Measurements from ENCODE around the gene COL18A1. TPM values are rescaled to one million over a fixed set of nuclear protein-coding genes. Genes with fewer than 3 reads are reported as not detected.

The COL18A1 gene
- polyA plus RNA-seq, 1 donor (not counting 4 experiments of a cell fraction or from before 2014, with no cell fraction given), result 13.0 TPM

GRCh38 chr21:45472445-45473365, 67.7 kb downstream of the COL18A1 start:
- no peak for TF ChIP-seq CTCF (optimal IDR thresholded peaks at IDR 0.05 in 1 of 3, IDR thresholded peaks at IDR 0.05 in 1 of 3, conservative IDR thresholded peaks at IDR 0.05 in 1 of 3; ENCODE audit: extremely low read depth in 1 of 3, insufficient read depth in 2 of 3, low read length in 3 of 3)
- TF ChIP-seq EZH2 (IDR thresholded peaks at IDR 0.05; ENCODE audit: low read length), result no peak
- no peaks in the 10 kb centered on the region for H4K20me1 ChIP-seq (ENCODE audit: control insufficient read depth, extremely low read depth, insufficient read depth, low read length)

GRCh38 chr21:45473496-45474322, 68.7 kb downstream of the COL18A1 start:
- dilution Hi-C loops (cut with MboI; ENCODE audit: extremely low pct_ligation_motif_present, low sequenced_read_pairs), result no loop called here
- no peak overlapping the region for H3K27ac ChIP-seq (ENCODE audit: control insufficient read depth, insufficient read depth, low read length)

More at GRCh38 chr21:45472445-45473365, 67.7 kb downstream of the COL18A1 start:
- H3K4me3 ChIP-seq (ENCODE audit: control insufficient read depth in 2 of 3, extremely low read depth in 1 of 3, insufficient read depth in 2 of 3, low read depth in 1 of 3, low read length in 3 of 3), result no peak overlapping the region
- dilution Hi-C loops (cut with MboI; ENCODE audit: extremely low pct_ligation_motif_present, low sequenced_read_pairs), result no loop called here
- peaks cover 3 to 8% of the 10 kb centered on the region in 2 experiments for H3K36me3 ChIP-seq (ENCODE audit: control insufficient read depth in 2 of 2, extremely low read depth in 1 of 2, insufficient read depth in 2 of 2, low read length in 2 of 2)
- no peaks in the 10 kb centered on the region for H3K9me3 ChIP-seq (ENCODE audit: control insufficient read depth, low read depth, low read length)
- FAIRE-seq (no peak), DNase-seq (ENCODE audit: low read depth, low spot score) (no peak)
- H3K79me2 ChIP-seq (ENCODE audit: control insufficient read depth, insufficient read depth, low read length), result no peaks in the 10 kb centered on the region
- no peaks in the 10 kb centered on the region for H3K9me1 ChIP-seq (ENCODE audit: control insufficient read depth, extremely low read depth, insufficient read depth, low read length)
- H2AFZ ChIP-seq (ENCODE audit: control insufficient read depth, low read length), result no peak overlapping the region
- H3K4me2 ChIP-seq (ENCODE audit: control insufficient read depth, extremely low read depth, insufficient read depth, low read depth, low read length), result no peak overlapping the region
- H3K4me1 ChIP-seq (ENCODE audit: control insufficient read depth, extremely low read depth, insufficient read depth, low read length), result peaks cover 22% of the 10 kb centered on the region
- H3K27me3 ChIP-seq (ENCODE audit: control insufficient read depth, extremely low read depth, insufficient read depth, low read length), result no peaks in the 10 kb centered on the region
- H3K27ac ChIP-seq (ENCODE audit: control insufficient read depth, insufficient read depth, low read length), result no peak overlapping the region
- no peak overlapping the region for H3K9ac ChIP-seq (ENCODE audit: control insufficient read depth, extremely low read depth, insufficient read depth, low read length)

More at GRCh38 chr21:45473496-45474322, 68.7 kb downstream of the COL18A1 start:
- no peak overlapping the region for H3K4me2 ChIP-seq (ENCODE audit: control insufficient read depth, extremely low read depth, insufficient read depth, low read depth, low read length)
- TF ChIP-seq EZH2 (IDR thresholded peaks at IDR 0.05; ENCODE audit: low read length) (no peak), CTCF (optimal IDR thresholded peaks at IDR 0.05 in 1 of 3, IDR thresholded peaks at IDR 0.05 in 1 of 3, conservative IDR thresholded peaks at IDR 0.05 in 1 of 3; ENCODE audit: extremely low read depth in 1 of 3, insufficient read depth in 2 of 3, low read length in 3 of 3) (no peak)
- H2AFZ ChIP-seq (ENCODE audit: control insufficient read depth, low read length), result no peak overlapping the region
- no peaks in the 10 kb centered on the region for H3K9me1 ChIP-seq (ENCODE audit: control insufficient read depth, extremely low read depth, insufficient read depth, low read length)
- H3K4me1 ChIP-seq (ENCODE audit: control insufficient read depth, extremely low read depth, insufficient read depth, low read length), result peaks cover 22% of the 10 kb centered on the region
- FAIRE-seq, result no peak
- no peak overlapping the region for H3K4me3 ChIP-seq (ENCODE audit: control insufficient read depth in 2 of 3, extremely low read depth in 1 of 3, insufficient read depth in 2 of 3, low read depth in 1 of 3, low read length in 3 of 3)
- no peak overlapping the region for H3K9ac ChIP-seq (ENCODE audit: control insufficient read depth, extremely low read depth, insufficient read depth, low read length)
- no peaks in the 10 kb centered on the region for H3K79me2 ChIP-seq (ENCODE audit: control insufficient read depth, insufficient read depth, low read length)
- H3K27me3 ChIP-seq (ENCODE audit: control insufficient read depth, extremely low read depth, insufficient read depth, low read length), result no peaks in the 10 kb centered on the region
- DNase-seq (ENCODE audit: low read depth, low spot score), result no peak
- peaks cover 5 to 8% of the 10 kb centered on the region in 2 experiments for H3K36me3 ChIP-seq (ENCODE audit: control insufficient read depth in 2 of 2, extremely low read depth in 1 of 2, insufficient read depth in 2 of 2, low read length in 2 of 2)
- H3K9me3 ChIP-seq (ENCODE audit: control insufficient read depth, low read depth, low read length), result no peaks in the 10 kb centered on the region
- no peaks in the 10 kb centered on the region for H4K20me1 ChIP-seq (ENCODE audit: control insufficient read depth, extremely low read depth, insufficient read depth, low read length)

All from keratinocyte (primary cell).